NCI-H1105 (cell line): Measurements from ENCODE around the gene PRPH.
"Not testable (repeated sequence)": the region's sequence is repeated elsewhere in the genome, so short reads cannot be mapped to it uniquely, and the experiment has no call there.

Experiments used
- DNase-seq: peaks from one replicate; lab custom pipeline; 2025; lab: John Stamatoyannopoulos, UW

PRPH gene

DNA sequence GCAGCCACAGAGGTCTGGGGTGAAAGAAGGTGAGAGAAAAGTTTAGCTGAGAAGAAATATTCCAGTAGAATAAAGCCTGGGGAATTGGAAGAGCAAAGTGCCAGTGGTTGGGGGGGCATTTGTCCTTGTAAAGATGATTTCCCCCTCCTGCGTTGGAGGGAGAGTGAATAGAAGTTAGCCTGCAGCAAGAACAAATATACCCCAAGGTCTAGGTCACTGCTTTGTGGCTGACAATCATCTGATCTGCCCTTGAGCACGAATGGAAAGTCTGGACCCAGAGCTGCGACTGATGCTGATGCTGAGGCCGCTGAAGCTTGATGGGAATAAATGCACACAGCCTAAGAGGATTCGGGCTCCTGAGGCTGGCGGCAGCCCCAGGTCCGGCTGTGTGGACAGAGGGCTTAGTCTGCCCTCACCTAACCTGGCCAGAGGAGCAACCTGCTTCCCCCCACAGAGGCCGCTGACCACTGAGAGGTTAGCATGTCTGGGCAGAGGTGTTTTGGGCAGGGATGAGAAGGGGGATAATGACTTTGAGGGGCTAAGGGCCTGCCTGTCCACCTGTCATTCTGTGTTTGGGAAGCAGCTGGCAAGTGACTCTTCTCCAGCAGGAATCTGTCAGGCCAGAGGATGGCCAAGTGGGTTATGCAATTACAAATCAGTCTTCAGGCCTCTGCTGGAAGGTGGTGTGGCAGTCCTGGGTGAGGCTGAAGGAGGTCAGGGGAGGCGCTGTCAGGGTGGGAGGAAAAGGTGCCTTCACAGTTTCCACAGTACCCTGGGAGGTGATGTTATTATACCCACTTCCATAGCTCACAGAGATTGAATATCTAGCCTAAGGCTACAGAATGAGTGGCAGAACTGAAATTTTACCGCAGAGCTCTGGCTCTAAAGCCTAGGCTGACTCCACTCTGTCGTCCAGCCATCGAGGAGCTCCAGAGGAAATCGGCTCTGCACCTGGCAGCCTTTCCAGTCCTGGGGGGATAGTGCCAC lies 18.4 kb upstream of the PRPH start:
- no peak for DNase-seq

DNA sequence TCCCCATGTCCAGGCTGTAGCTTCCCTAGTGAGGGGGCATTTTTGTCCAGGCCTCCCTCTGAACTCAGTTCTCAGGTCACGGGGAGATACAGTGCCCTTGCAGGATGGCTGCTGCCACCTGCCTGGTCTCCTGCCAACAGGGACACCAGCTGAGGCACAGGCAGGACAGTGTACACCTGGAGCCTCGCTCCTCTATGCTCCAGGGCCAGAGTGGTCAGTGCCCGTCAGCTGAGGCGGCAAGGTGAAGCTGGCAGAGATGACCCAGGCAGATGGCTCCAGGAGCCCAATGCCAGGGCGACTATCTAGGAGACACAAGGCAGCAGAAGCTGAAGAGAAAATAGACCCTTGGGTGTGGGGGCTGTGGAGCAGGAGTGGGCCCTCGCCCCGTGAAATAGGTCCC lies 17.5 kb upstream of the PRPH start:
- DNase-seq = no peak

DNA sequence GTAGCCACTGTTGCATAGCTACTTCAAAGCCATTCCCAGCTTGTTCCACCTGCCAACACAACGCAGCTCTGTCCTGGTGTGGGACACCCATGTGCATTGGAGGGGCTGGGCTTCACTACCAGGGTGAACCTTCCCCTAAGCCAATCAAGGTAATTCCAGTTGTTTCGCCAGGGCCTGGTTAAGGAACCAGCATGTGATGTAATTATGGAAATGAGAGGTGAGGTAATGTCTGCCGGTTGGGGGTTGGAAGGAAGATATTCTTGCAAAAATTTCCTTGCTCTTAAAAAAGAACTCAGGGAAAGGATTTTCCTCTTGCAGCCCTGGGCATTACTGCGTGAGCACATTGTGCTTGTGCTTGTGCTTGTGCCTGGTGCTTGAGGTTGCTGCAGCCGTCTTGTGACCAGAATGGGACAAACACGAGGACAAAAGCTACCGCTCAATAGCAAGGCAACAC lies 15.2 kb upstream of the PRPH start:
- no peak for DNase-seq

DNA sequence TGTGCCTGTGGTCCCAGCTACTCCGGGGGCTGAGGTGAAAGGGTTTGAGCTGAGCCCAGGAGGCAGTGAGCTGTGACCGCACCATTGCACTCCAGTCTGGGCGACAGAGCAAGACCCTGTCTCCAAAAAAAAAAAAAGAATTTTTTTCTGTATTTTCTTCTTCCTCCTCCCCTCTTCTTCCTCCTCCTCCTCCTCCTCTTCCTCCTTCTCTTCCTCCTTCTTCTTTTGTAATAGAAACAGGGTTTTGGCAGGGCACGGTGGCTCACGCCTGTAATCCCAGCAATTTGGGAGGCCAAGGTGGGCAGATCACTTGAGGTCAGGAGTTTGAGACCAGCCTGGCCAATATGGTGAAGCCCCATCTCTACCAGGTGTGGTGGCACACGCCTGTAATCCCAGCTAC lies 14.4 kb upstream of the PRPH start:
- not testable (repeated sequence) for DNase-seq

DNA sequence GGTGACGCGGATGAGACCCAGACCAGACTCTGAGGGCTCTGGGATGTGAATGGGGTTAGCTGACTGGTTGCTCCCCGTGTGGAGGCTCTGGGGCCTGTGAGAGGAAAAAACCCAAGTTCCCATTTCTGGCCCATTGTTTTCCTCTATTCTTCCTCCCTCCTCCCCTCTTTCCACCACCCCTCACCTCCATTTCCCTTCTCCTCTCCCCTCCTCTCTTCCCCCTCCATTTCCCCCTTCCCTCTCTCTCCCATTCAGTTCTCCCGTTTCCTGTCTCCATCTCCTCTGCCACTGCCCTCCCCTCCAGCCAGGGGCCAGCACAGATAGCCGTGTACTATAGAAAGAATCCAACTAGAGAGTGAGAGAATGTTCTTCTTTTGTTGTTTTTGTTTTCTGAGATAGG lies 12.6 kb upstream of the PRPH start:
- DNase-seq = no peak

DNA sequence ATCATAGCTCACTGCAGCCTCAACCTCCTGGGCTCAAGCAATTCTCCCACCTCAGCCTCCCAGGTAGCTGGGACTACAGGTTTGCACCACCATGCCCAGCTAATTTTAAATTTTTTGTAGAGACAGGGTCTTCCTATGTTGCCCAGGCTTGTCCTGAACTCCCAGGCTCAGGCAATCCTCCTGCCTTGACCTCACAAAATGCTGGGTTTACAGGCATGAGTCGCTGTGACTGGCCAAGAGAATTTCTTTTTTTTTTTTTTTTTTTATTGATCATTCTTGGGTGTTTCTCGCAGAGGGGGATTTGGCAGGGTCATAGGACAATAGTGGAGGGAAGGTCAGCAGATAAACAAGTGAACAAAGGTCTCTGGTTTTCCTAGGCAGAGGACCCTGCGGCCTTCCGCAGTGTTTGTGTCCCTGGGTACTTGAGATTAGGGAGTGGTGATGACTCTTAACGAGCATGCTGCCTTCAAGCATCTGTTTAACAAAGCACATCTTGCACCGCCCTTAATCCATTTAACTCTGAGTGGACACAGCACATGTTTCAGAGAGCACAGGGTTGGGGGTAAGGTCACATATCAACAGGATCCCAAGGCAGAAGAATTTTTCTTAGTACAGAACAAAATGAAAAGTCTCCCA lies 12.1 kb upstream of the PRPH start:
- not testable (repeated sequence) for DNase-seq

DNA sequence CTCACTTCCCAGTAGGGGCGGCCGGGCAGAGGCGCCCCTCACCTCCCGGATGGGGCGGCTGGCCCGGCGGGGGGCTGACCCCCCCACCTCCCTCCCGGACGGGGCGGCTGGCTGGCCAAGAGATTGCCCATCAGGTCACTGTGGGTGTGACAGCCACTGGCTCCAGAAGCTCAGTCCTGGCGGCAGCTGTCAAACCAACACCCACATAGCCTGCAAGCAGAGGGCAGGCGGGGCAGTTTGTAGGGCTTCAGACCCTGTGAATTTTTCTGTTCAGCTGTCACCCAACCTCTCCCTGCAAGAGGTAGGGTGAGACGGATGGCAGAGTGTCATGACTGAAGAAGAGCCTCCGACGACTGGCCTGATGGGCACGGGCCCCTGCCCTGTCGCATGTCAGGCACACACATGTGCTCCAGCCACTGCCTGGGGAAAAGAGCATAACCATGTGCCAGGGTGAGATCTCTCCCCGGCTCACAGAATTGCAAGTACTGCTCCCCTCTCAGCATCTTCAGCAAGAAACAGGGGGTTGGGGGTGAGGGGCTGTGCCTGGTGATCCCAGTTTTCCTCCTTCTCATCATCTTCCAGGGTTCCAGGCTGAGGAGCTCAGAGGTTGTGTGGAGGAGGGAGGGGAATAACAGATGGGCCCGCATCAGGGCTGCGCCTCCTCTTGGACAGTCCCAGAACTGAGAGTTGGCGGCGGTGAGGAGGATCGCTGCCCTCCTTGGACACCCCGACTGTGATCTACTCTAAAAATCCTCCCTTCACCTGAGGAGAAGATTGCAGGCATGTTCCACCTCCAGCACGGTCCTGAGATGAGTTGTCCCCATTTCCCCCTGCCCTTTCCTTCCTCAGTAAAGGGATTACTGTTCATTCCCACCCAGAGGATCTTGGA lies 11.2 kb upstream of the PRPH start:
- DNase-seq = no peak

DNA sequence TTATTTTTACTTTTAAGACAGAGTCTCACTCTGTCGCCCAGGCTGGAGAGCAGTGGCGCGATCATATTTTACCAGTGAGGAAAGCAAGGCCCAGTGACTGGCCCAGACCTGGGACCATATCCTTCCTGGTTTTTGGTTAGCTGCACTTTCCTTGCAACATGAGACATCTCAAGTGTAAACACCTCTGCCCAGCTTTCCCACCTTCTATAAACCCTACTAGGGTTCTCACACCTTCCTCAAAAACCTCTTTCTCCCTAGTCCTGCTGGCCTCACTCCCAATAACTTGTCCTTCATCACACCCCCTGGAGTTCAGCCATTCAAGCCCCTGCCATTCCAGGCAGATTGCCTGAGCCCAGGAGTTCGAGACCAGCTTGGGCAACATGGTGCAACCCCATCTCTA lies 10.3 kb upstream of the PRPH start:
- no peak for DNase-seq

DNA sequence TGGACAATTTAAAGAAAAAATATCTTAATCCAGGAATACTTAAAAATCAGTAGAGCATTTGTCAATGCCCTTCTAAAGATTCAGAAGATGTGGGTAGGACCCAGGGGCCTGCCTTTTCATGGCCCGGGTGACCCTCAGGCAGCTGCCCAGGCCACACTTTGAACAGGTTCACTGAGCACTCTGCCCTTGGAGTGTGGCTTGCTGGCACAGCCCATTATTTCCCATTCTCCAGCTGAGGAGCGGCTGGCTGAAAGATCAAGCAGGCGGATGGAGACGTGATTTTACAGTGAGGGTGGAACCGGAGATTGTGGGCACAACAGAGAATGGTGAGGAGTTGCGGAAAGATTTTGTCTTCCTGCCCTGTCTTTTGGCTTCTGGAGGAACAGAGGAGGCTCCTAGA lies 7.1 kb upstream of the PRPH start:
- DNase-seq = no peak

DNA sequence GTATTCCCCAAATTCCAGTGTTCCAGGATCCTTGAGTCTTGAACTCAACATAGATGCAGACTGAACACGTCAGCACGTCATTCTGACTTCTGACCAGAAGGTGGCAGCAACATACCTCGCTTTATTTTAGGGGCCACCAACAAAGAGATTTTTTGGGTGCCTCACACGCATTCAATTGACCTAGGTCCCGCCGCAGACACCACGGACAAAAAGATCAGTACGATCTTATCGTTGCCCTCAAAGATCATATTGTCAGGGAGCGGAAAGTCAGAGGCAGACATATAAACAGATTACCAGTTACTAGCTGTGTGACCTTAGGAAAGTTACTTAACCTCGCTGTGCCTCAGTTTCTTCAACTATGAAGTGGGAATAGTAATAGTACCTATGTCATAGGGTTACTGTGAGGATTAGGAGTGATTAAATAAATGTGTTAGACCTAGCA lies 6.5 kb upstream of the PRPH start:
- DNase-seq = no peak

DNA sequence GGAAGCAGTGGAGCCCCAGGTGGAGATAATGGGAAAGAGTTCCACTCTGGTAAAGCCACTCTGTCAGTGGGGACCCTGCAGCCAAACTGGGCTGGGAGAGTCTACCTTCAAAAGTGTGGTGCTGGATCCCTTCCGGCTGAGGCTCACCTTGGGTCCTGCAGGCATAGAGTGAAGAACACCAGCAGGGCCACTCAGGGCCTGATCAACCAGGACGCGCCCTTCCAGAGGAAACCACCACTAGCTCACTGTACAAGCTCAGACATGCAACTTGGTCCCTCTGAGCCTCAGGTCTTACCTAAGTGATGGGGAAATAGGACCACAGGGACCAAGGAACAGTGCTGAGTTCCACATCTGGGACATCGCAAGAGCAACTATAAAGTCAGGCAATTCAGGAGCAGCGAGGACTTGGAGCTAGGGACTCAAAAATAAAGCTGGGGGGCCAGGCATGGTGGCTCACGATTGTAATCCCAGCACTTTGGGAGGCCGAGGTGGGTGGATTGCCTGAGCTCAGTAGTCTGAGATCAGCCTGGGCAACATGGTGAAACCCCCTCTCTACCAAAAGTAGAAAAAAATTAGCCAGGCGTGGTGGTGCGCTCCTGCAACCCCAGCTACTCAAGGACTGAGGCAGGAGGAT lies 5.9 kb upstream of the PRPH start:
- DNase-seq = no peak

DNA sequence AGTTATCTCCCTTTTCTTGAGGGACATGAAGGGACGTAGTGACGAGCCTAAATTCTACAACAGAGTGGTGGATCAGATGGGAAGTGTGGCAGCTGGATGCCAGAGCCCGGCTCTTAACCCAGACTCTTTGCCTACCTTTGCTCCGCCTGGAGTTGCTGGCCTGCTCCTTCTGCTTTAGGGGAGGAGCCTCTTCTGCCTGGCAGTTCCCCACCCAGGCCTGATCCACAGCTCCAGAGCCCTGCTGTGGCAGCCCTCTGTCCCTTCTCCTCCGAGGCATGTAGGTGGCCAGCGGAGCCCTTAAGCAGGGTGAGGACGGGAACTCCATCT lies 2.3 kb upstream of the PRPH start:
- DNase-seq = no peak

DNA sequence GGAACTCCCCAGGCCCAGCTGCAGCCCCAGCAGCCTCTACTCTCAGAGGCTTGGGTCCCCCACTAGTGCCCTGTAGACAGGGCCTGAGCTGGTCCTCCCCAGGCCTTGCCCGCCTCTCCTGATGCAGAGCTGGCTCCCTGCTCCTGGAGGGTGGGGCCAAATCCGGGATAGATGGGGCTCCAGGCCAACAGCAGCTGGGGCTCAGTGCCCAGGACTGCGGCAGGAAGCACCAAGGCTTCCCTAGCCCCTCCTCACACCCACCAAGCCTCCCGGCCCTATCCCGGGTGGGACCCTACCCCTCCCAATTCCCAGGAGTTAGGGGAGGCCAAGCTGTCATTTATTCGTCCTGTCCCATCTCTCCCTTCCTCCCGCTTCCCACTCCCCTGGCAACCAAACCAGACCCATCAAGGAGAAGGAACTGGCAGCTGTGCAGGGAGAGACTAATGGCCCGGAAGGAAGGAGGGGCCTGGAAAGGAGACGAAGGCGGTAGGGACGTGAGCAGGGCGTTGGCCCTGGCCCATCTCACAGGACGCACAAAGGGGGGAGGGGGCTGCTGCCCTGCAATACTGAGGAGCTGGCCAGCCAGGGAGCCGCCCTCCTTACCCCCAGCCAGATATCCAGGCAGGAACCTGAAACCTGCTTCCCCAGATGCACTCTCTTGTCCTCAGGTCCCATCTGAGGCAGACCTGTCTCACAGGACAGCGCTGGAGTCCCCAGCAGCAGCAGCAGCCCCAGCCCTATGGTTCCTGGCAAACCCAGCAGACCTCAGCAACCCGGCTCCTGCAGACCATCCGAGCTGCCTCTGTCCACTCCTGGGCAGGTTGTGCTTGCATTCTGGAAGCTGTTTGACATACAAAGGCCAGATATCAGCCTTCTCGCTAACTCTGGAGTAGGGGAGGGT lies 1.6 kb upstream of the PRPH start:
- DNase-seq = no peak

DNA sequence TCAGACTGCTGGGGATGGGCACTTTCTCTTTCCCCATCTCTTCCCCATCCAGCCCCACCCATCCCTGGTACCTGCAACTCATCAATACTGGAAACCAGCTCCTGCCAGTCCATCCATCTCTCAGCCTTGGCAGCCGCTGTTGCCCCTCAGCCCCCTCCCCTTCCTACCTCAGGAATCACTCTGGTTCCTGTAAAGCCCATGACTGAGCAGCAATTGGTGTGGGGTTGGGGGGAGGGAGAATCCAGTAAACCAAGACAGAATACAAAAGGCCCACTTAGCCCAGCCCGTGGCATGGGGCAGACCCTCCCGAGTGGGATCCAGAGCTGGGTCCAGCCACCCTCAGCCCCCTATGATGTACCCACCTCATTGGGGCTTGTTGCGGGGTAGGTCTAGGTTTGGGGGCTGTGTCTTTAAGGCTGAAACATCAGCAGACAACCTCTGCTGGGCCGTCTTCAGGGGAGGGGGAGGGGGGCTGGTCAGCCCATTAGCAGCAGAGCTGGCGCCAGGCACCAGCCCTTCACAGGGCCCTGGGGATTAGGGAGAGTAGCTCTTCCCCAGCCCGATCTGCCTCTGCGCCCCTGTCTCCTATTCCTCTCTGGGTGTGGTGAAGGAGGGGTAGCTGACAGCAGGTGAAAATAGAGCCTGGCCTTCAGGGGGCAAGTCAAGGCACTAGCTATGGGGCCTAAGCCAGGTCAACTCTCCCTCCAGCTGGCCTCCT lies 702 bp upstream of the PRPH start:
- no peak for DNase-seq

DNA sequence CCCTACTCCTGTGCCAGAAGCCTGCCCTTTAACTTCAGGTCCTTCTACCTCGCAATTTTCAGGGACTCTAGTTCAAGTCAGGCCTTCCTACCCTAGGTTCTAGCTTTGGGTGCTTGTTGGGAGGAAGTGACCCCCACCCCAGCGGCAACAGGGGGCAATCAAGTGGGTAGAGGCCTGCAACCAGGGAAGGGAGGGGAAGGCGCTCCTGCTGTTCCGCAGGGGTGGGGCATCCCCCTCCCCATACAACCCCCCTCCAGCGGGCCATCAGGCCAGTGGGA lies 204 bp upstream of the PRPH start:
- no peak for DNase-seq

DNA sequence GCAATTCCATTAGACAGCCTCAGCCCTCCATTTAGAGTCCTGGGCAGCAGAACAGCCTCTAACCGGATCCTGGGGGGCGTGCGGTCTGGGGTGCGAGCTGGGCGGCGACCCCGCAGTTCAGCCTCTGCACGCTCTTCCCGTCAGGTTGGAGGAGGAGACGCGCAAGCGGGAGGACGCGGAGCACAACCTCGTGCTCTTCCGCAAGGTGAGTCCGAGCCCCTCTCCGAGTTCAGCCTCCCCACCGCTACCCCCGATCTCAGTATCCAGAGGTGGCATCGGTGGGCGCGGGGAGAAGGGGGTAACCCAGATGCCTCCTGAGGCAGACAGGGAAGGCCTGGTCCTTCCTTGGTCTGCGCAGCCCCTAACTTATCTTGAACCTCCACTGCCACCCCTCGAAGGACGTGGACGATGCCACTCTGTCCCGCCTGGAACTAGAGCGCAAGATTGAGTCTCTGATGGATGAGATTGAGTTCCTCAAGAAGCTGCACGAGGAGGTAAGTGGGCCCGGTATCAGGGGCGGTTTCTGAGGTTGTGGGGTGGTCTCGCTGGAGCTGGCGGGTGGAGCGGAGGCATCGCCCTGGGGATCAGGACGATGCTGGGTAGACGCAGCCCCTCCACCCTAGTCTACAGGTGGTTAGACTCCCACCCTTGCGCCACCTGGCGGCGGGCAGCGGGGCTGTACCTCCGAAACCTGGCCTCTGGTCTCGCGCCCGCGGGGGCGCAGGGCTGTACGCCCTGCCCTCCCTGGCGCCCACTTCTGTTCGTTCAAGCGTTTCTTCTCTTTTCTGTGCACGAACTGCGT lies 1.3 kb downstream of the PRPH start:
- peak; percentile 35 for DNase-seq

DNA sequence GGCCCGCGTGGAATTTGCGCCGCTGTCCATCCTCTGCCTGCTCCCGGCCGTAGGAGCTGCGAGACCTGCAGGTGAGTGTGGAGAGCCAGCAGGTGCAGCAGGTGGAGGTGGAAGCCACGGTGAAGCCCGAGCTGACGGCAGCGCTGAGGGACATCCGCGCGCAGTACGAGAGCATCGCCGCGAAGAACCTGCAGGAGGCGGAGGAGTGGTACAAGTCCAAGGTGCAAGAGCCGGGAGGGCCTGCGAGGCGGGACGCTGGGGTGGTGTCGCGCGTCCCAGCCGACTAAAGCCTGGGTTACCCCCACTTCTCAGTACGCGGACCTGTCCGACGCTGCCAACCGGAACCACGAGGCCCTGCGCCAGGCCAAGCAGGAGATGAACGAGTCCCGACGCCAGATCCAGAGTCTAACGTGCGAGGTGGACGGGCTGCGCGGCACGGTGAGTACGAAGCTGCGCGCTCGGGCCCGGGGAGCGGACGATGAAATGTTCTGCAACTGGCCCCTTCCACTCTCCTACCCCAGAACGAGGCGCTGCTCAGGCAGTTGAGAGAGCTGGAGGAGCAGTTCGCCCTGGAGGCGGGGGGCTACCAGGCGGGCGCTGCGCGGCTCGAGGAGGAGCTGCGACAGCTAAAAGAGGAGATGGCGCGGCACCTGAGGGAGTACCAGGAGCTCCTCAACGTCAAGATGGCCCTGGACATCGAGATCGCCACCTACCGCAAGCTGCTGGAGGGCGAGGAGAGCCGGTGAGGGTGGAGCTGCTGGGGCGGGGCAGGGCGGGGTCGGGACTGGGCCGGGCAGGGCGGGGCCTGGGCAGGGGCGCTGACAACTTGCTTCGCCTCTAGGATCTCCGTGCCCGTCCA lies 2.1 kb downstream of the PRPH start:
- DNase-seq = peak; percentile 37

DNA sequence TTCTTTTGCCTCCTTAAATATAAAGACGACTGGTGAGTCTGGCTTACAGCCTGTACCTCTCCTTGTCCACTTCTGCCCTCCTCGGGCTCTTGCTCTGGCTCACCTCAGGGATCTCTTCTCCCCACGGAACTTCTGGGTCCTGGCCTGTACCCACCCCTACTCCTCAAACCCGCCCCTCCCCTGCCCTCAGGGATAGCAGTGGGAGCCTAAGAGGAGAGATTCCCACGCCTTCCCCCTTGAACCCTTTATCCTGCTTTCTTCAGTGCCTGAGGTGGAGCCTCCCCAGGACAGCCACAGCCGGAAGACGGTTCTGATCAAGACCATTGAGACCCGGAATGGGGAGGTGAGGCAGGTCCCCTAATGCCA lies 2.7 kb downstream of the PRPH start:
- no peak for DNase-seq

DNA sequence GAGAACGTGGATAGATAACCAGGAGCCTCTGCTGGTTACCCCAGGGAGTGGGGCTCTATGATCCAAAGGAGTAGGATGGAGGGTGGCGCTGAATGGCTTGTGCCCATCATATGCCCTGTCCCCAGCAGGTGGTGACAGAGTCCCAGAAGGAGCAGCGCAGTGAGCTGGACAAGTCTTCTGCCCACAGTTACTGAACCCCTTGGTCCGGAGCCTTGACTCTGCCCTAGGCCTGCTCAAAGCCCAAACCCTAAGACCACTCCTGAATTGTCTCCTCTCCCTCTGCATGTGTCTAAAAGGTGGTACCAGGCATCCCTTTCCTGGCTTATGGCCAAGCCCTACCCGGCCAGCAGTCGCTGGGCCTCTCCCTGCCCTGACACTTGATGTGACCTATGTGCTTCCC lies 3.2 kb downstream of the PRPH start:
- DNase-seq = no peak
